ENCODE results near the gene IGFN1.
A peak's percentile ranks its signal among the peaks of the same experiment; 100 is the strongest.

DNA sequence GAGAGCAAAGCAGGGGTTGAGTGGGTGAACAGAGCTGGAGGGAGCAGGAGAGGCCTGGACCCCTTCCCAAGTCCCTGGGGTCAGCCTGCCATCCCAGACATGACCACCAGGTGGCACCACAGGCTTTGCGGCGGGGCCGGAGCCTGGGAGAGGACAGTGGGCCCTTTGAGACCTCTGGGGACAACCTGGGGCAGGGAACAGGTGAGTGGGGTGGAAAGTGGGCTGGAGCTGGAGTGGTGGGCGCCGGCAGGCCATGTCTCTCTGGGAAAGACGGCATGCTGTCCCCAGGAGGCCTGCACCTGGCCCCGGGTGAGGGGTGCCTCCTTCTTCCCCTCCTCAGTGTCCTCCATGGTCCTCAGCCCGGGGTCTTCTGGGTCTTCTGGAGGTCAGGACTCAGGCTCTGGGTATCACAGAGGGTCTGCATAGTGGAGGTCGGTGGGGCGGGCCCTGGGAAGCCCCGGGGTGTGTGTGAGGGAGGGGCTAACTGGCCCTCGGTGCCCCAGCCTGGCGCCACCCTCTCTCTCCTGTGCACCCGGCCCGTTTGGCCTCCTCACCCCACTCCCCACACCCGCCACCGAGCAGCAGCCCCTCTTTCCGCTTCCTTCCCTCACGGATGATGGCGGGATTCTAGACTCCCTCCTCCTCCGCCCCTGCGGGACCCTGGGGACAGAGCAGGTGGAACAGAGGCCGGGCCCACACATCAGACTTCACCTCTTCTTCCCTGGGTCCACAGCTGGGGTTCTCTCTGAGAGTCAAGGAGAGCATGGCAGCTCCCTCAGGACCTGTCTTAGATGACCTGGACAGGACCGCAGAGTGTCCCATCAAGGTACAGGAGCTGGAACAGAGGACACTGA, 64.2 kb downstream of the IGFN1 start:
- TF ChIP-seq, protein P1, sequence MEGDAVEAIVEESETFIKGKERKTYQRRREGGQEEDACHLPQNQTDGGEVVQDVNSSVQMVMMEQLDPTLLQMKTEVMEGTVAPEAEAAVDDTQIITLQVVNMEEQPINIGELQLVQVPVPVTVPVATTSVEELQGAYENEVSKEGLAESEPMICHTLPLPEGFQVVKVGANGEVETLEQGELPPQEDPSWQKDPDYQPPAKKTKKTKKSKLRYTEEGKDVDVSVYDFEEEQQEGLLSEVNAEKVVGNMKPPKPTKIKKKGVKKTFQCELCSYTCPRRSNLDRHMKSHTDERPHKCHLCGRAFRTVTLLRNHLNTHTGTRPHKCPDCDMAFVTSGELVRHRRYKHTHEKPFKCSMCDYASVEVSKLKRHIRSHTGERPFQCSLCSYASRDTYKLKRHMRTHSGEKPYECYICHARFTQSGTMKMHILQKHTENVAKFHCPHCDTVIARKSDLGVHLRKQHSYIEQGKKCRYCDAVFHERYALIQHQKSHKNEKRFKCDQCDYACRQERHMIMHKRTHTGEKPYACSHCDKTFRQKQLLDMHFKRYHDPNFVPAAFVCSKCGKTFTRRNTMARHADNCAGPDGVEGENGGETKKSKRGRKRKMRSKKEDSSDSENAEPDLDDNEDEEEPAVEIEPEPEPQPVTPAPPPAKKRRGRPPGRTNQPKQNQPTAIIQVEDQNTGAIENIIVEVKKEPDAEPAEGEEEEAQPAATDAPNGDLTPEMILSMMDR (conservative IDR thresholded peaks at IDR 0.05; ENCODE audit: low read depth in 2 of 2): peak; percentile 83 to 99
- TF ChIP-seq EZH2 (IDR thresholded peaks at IDR 0.05; ENCODE audit: low read depth, unreplicated experiment): no peak
- TF ChIP-seq POLR2AphosphoS5 (IDR thresholded peaks at IDR 0.05; ENCODE audit: low read depth): no peak
- no peak for TF ChIP-seq JUNB (IDR thresholded peaks at IDR 0.05; ENCODE audit: unreplicated experiment)
- TF ChIP-seq, protein P2, sequence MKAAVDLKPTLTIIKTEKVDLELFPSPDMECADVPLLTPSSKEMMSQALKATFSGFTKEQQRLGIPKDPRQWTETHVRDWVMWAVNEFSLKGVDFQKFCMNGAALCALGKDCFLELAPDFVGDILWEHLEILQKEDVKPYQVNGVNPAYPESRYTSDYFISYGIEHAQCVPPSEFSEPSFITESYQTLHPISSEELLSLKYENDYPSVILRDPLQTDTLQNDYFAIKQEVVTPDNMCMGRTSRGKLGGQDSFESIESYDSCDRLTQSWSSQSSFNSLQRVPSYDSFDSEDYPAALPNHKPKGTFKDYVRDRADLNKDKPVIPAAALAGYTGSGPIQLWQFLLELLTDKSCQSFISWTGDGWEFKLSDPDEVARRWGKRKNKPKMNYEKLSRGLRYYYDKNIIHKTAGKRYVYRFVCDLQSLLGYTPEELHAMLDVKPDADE (IDR thresholded peaks at IDR 0.05): no peak
- TF ChIP-seq, protein P3, sequence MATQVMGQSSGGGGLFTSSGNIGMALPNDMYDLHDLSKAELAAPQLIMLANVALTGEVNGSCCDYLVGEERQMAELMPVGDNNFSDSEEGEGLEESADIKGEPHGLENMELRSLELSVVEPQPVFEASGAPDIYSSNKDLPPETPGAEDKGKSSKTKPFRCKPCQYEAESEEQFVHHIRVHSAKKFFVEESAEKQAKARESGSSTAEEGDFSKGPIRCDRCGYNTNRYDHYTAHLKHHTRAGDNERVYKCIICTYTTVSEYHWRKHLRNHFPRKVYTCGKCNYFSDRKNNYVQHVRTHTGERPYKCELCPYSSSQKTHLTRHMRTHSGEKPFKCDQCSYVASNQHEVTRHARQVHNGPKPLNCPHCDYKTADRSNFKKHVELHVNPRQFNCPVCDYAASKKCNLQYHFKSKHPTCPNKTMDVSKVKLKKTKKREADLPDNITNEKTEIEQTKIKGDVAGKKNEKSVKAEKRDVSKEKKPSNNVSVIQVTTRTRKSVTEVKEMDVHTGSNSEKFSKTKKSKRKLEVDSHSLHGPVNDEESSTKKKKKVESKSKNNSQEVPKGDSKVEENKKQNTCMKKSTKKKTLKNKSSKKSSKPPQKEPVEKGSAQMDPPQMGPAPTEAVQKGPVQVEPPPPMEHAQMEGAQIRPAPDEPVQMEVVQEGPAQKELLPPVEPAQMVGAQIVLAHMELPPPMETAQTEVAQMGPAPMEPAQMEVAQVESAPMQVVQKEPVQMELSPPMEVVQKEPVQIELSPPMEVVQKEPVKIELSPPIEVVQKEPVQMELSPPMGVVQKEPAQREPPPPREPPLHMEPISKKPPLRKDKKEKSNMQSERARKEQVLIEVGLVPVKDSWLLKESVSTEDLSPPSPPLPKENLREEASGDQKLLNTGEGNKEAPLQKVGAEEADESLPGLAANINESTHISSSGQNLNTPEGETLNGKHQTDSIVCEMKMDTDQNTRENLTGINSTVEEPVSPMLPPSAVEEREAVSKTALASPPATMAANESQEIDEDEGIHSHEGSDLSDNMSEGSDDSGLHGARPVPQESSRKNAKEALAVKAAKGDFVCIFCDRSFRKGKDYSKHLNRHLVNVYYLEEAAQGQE (IDR thresholded peaks at IDR 0.05; ENCODE audit: unreplicated experiment): no peak
- TF ChIP-seq EZH2phosphoT487 (IDR thresholded peaks at IDR 0.05; ENCODE audit: unreplicated experiment): no peak
- no peak for TF ChIP-seq CREB1 (CRISPR knock-in tag; IDR thresholded peaks at IDR 0.05; ENCODE audit: low read depth)
